ENCODE measurements around the gene TFR2. TPM values are rescaled to one million over a fixed set of nuclear protein-coding genes. Genes with fewer than 3 reads are reported as not detected.

The TFR2 gene
- total and polyA plus RNA-seq, 9 of the 15 experiments (the other 6 are each of a cell fraction or from before 2014, with no cell fraction given), result 3.8 to 123 (median 51.1) TPM

DNA sequence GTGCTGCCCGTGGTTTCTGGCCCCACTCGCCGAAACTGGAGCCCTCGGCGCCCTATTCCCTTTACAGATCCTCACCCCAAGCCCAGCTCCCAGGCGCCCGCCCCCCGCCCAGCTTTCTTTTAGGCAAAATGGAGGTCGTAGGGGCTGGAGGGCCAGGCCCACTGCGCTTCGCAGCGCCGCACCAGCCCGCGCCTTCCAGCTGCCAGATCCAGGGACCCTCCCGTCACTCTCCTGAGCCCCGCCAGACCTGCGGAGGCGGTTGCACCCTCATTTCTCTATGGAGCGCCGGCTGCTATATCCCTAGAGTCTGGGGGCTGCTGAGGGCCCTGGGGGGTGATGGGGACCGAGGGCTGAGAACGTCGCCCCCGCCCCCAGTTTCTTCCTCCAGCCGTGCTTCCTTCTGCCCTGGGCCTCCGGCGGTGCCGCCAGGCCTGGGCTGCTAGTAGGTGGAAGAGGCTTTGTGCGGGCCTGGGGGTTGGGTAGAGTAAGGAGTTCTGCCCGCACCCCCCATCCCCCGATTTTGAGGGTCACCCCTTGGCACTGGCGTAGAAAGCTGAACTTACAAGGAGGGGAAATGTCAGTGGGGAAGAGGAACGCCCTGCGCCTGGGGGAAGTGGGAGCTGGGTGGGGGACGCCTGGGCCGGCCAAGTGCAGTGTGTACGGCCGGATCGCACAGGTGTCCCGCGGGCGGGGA, 33.2 kb upstream of the TFR2 start (continued):
- TF ChIP-seq ZBTB5 (IDR thresholded peaks at IDR 0.05) (no peak), ZBTB7A (IDR thresholded peaks at IDR 0.05; ENCODE audit: borderline replicate concordance, control insufficient read depth, low read depth, low read length) (peak; percentile 42; the same call in 1 of the 2 replicates), KDM2B (CRISPR knock-in tag; IDR thresholded peaks at IDR 0.05) (peak; percentile 40; the same call in 1 of the 2 replicates)

GRCh38 chr7:100673942-100674410, 32.6 kb upstream of the TFR2 start:
- no peaks in the 10 kb centered on the region for H3K27me3 ChIP-seq (ENCODE audit: control insufficient read depth in 2 of 2, insufficient read depth in 2 of 2, low read length in 2 of 2)
- H3K79me2 ChIP-seq (ENCODE audit: control insufficient read depth, insufficient read depth, low read length), result peaks cover 46% of the 10 kb centered on the region
- H3K27ac ChIP-seq (ENCODE audit: extremely low read depth, low read depth, low read length), result peak overlapping the region; percentile 98
- WGBS (ENCODE audit: insufficient coverage, low coverage, missing lambda C conversion rate), result 2% methylated on average over 31 of the region's 34 CpGs
- H3K9me1 ChIP-seq (ENCODE audit: control insufficient read depth, insufficient read depth, low read length), result no peaks in the 10 kb centered on the region
- CTCF ChIA-PET (ENCODE audit: low intra/inter-chr PET ratio), result interaction anchor here (0.6 to 0.7 kb wide), 2 partner anchors 13 to 69 kb away, joined by 3 to 4 read pairs; no protein-coding TSS in a partner anchor
- peak; percentile 4 for ATAC-seq
- BruUV-seq (replicated peaks), result no TSS peak
- no peaks in the 10 kb centered on the region for H3K9me3 ChIP-seq (replicated peaks; ENCODE audit: control insufficient read depth, insufficient read depth, low read depth, low read length)
- H3K4me1 ChIP-seq (replicated peaks in 1 of 2; ENCODE audit: control insufficient read depth in 2 of 2, insufficient read depth in 2 of 2, low read length in 2 of 2), result peaks cover 0 to 60% of the 10 kb centered on the region in 2 experiments; a peak in 4 of 5 replicates
- H3K9ac ChIP-seq (ENCODE audit: insufficient read depth in 1 of 2, low read depth in 2 of 2, low read length in 2 of 2), result peak overlapping the region; percentile 93 to 98
- in situ Hi-C loops (cut with MboI), result no loop called here
- peaks cover 11% of the 10 kb centered on the region; the same call in 1 of the 2 replicates for H4K20me1 ChIP-seq (replicated peaks; ENCODE audit: control insufficient read depth, insufficient read depth, low read length)
- FAIRE-seq, result no peak
- DNase-seq (ENCODE audit: extremely low read depth in 1 of 4, low spot score in 3 of 4), result peak; percentile 65 to 71 (median 68)
- intact Hi-C loops (cut with micrococcal nuclease), result loop anchor here (1.0 to 5.0 kb wide), 4 partner anchors 33 to 69 kb away; partner anchors contain the start of genes MOSPD3 and TFR2
- H3K4me3 ChIP-seq, result peak overlapping the region; percentile 99
- POLR2A ChIA-PET, result interaction anchor here (1.0 to 1.4 kb wide), 2 partner anchors 31 to 34 kb away, joined by 4 to 5 read pairs; no protein-coding TSS in a partner anchor
- H3K36me3 ChIP-seq (ENCODE audit: control insufficient read depth, insufficient read depth, low read length), result peaks cover 27% of the 10 kb centered on the region; the same call in 2 of the 3 replicates
- peak overlapping the region; percentile 88 for H3K4me2 ChIP-seq (ENCODE audit: insufficient read depth, low read length)
- peak overlapping the region; percentile 89 for H2AFZ ChIP-seq (ENCODE audit: low read depth, low read length)
- TF ChIP-seq ETS1 (conservative IDR thresholded peaks at IDR 0.05; ENCODE audit: control insufficient read depth, low read depth, low read length), result 0 out of 2 replicates have a peak, but pooled peaks have one; percentile 17
- TF ChIP-seq CHAMP1 (IDR thresholded peaks at IDR 0.05), result no peak
- peak; percentile 55; the same call in 1 of the 2 replicates for TF ChIP-seq ZFX (CRISPR knock-in tag; IDR thresholded peaks at IDR 0.05)
- TF ChIP-seq ELF4 (CRISPR knock-in tag; IDR thresholded peaks at IDR 0.05), result peak; percentile 16; the same call in 1 of the 2 replicates
- TF ChIP-seq DACH1 (IDR thresholded peaks at IDR 0.05; ENCODE audit: partially characterized antibody), result no peak
- peak; percentile 2; the same call in 1 of the 2 replicates for TF ChIP-seq POLR2G (IDR thresholded peaks at IDR 0.05; ENCODE audit: low read depth, low read length)
- 0 out of 4 replicates have a peak, but pooled peaks have one; percentile 37 to 65 for TF ChIP-seq SIN3A (IDR thresholded peaks at IDR 0.05; ENCODE audit: borderline replicate concordance in 2 of 2, control insufficient read depth in 1 of 2, low read depth in 2 of 2, low read length in 2 of 2)
- no peak for TF ChIP-seq ZNF146 (CRISPR knock-in tag; IDR thresholded peaks at IDR 0.05; ENCODE audit: unreplicated experiment)
- peak; percentile 30; the same call in 1 of the 2 replicates for TF ChIP-seq FOSL1 (tag; conservative IDR thresholded peaks at IDR 0.05)

All from K562 (cell line).